ENCODE measurements around the gene SDK2.

Gene SDK2

DNA sequence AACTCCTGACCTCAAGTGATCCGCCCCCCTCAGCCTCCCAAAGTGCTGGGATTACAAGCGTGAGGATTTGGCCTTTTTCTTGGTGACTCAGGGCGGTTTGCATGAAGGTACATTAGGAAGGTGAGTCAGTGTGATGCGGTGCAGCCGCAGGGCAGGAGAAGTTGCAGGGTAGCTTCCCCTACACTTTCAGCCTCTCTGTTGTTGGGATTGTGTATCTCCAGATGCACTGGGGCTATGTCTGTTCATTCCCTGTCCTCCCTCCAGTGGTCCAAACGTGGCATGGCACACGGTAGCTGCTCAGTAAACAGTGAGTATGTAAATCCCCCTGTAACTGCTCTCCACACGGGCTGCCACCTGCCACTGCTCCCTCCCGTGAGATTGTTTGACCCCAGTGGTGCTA is 223.3 kb downstream of the SDK2 start:
- peak; percentile 34 for DNase-seq (ENCODE audit: low read depth)

GRCh38 chr17:73419881-73420280 is 224.4 kb downstream of the SDK2 start:
- peak; percentile 7 for DNase-seq (ENCODE audit: low read depth)

GRCh38 chr17:73419051-73419450 is 225.2 kb downstream of the SDK2 start:
- DNase-seq (ENCODE audit: low read depth), result no peak

DNA sequence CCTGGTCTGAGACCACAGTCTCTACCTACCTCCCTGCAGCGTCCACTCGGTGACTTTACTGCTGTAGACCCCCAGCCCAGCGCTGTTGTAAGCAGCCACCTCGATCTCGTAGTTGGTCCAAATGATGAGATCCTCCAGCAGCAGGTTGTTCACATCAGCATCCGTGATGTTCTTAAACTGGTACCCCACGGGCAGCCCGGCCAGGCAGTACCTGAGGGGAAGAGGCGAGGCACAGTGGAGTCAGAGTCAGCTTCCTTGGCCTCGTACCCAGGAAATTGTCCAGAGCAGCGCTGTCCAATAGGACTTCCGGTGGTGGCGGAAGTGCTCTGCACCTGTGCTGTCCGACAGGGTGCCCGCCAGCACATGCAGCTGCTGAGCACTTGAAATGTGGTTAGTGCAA is 228.5 kb downstream of the SDK2 start:
- no peak for DNase-seq (ENCODE audit: low read depth)

GRCh38 chr17:73414171-73414955 is 229.9 kb downstream of the SDK2 start:
- no peak for DNase-seq (ENCODE audit: low read depth)

- DNase-seq (ENCODE audit: low read depth), result no peak
These were observed 231.3 kb downstream of the SDK2 start for GRCh38 chr17:73412914-73413313.

- DNase-seq (ENCODE audit: low read depth), result no peak
These were observed 232.9 kb downstream of the SDK2 start for GRCh38 chr17:73411313-73411747.

DNA sequence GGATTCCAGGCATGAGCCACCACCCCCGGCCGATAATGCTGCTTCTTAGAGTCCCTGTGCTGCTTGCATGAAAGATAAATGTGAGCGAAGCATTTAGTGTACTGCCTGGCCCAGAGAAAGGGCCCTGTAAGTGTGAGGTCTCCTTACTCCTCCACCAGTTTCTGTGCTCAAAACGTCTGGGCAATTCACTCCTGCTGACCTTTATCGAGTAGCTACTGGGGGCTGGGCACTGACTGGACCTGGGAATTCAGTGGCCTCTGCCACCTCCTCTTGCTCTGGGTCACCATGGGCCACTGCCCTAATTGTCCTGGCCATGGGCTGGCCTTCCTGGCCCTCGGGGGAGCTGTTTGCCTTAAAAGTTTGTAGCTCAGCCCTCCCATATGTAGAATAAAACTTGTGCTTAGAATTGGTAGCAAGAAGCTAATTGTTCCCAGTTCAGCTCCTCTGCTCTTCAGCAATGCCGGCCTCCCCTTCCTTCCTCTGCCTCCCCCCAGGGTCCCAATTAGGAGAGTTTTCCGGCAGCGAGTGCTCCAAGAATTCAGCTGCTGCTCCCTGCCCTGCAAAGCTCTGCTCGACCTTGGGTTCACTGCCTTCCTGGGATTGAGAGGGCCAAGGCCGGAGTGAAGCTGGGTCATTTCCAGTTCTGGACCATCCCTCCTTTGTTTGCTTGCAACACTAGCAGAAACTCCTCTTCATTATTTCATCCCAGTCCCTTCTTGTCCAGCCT is 233.5 kb downstream of the SDK2 start:
- DNase-seq (ENCODE audit: low read depth), result no peak

- no peak for DNase-seq (ENCODE audit: low read depth)
These were observed 240.0 kb downstream of the SDK2 start for GRCh38 chr17:73404246-73404645.

DNA sequence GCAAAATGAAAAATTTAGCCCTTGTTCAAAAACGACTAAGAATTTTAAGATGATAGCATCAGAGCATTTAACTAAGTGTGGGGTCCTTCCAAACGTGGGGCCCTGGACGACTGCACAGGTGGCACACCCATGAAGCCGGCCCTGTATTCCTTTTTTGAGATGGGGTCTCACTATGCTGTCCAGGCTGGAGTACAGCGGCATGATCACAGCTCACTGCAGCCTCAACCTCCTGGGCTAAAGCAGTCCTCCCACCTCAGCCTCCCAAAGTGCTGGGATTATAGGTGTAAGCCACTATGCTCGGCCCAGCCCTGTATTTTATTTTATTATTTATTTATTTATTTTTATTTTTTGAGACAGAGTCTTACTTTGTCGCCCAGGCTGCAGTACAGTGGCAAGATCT is 241.8 kb downstream of the SDK2 start:
- no peak for DNase-seq (ENCODE audit: low read depth)

DNA sequence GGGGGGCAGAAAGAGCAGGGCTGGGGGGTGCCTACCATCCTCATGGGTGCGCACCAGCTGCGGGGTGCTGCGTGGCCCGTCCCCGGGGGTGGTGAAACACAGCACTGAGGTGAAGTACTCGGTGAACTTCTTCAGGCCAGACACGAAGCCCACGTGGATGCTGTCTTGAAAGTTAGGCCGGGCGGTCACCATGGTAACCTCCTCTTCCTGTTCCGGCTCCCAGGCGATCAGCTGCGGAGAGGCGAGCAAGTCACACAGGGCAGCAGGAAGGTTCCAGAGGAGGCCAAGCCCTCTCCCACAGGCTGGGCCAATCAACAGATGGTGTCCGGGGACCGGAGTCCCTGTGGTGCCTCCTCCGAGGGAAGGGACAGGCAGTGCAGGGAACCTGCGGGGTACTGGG is 242.3 kb downstream of the SDK2 start:
- DNase-seq (ENCODE audit: low read depth), result peak; percentile 75

GRCh38 chr17:73400915-73401545 is 243.2 kb downstream of the SDK2 start:
- DNase-seq (ENCODE audit: low read depth), result no peak

GRCh38 chr17:73399056-73399455 is 245.2 kb downstream of the SDK2 start:
- DNase-seq (ENCODE audit: low read depth), result no peak

GRCh38 chr17:73397856-73398540 is 246.2 kb downstream of the SDK2 start:
- no peak for DNase-seq (ENCODE audit: low read depth)

- no peak for DNase-seq (ENCODE audit: low read depth)
These were observed 246.9 kb downstream of the SDK2 start for GRCh38 chr17:73397278-73397826.

- no peak for DNase-seq (ENCODE audit: low read depth)
These were observed 247.6 kb downstream of the SDK2 start for GRCh38 chr17:73396431-73397277.

DNA sequence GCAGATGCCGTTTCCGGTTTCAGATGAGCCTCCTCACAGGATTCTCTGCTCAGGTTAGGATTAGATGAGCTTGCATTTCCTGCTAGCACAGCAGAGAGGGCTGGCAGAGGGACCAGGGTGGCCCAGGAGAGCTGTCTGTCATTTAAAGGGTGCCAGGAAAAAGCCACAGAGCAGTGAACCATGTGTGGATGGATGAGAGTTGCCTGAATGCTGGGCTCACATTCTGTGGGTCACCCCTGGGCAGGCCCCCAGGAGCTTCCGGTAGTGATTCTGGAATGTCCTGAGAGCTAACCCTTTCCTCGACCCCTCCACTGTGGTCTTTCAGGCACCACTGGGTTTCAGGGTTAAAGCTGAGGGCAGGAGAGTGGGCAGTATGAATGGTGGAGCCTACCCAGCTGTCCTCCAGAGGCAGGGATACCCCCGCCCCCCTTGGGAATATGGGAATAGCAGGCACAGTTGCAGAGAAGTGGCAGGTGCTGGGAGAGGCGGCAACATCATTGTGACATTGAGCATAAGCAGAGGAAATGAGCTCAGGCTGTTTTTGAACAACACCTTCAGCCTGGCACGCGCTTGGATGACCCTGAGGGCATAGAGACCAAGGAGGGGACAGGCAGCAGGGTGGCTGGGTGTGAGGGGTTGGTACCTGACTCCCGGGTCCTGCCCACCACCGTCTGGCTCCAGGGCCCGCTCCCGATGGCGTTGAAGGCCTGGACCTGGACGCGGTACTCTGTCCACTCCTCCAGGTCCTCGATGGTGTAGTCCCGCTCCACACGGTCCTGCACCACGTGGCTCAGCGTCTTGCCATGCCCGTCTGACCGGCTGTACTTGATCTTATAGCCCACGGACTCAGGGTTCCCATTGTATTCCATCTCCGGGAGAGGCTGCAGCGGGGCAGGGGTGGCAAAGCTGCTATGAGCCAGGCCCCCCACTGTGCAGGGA is 249.5 kb downstream of the SDK2 start:
- no peak for DNase-seq (ENCODE audit: low read depth)

- peak; percentile 43 for DNase-seq (ENCODE audit: low read depth)
These were observed 250.3 kb downstream of the SDK2 start for GRCh38 chr17:73393962-73394361.

- no peak for DNase-seq (ENCODE audit: low read depth)
These were observed 250.9 kb downstream of the SDK2 start for GRCh38 chr17:73393381-73393780.

Measured in iris pigment epithelial cell (primary cell).